SU-DHL-6 (cell line): ENCODE results near the gene FNTB.
"Not testable (repeated sequence)": the region's sequence is repeated elsewhere in the genome, so short reads cannot be mapped to it uniquely, and the experiment has no call there.

ENCODE experiments used
- H2AFZ ChIP-seq: fragments of 200-600 bp; sonication (generic); 2 replicates; pipeline ENCODE4 v1.6.1; 2014; ENCODE audit warnings: low read depth, mild to moderate bottlenecking, moderate library complexity, mixed read lengths, antibody characterized with exemption, low read length; ENCODE audit not compliant: severe bottlenecking
- H3F3A ChIP-seq: fragments of 200-600 bp; shearing (Covaris generic); 2 replicates; pipeline ENCODE4 v1.6.0; 2016; ENCODE audit warnings: antibody characterized with exemption, mild to moderate bottlenecking; ENCODE audit not compliant: insufficient read depth
- H3K27ac ChIP-seq: fragments of 200-600 bp; sonication (generic); 2 replicates; pipeline ENCODE4 v1.5.1; 2016; ENCODE audit warnings: low read depth, mild to moderate bottlenecking, low read length, moderate library complexity, mixed read lengths
- H3K27me3 ChIP-seq: fragments of 200-600 bp; sonication (generic), shearing (Covaris generic); 2 replicates; pipeline ENCODE4 v1.6.0; 2014; ENCODE audit warnings: mild to moderate bottlenecking, low read length
- H3K36me3 ChIP-seq: fragments of 200-600 bp; sonication (generic); 2 replicates; pipeline ENCODE4 v1.6.1; 2014; ENCODE audit warnings: mild to moderate bottlenecking, low read length, mixed read lengths
- H3K4me2 ChIP-seq: fragments of 300-600, 200-600 bp; shearing (Covaris generic), sonication (generic); 2 replicates; pipeline ENCODE4 v1.6.0; 2014; ENCODE audit warnings: low read length, low read depth, mild to moderate bottlenecking; ENCODE audit not compliant: poor library complexity, severe bottlenecking
- H3K4me3 ChIP-seq: fragments of 200-600 bp; sonication (generic); 2 replicates; pipeline ENCODE4 v1.5.1; 2014; ENCODE audit warnings: antibody characterized with exemption, low read length, mild to moderate bottlenecking, mixed read lengths; ENCODE audit not compliant: insufficient read depth, poor library complexity, severe bottlenecking
- H3K79me2 ChIP-seq: fragments of 200-600 bp; sonication (generic); 2 replicates; pipeline ENCODE4 v1.6.1; 2014; ENCODE audit warnings: mild to moderate bottlenecking, low read length, moderate library complexity; ENCODE audit not compliant: insufficient read depth
- H3K9ac ChIP-seq: fragments of 200-600 bp; sonication (generic); 2 replicates; pipeline ENCODE4 v1.7.0; 2014; ENCODE audit warnings: mild to moderate bottlenecking, low read length
- H3K9me2 ChIP-seq: fragments of 200-600 bp; sonication (generic); replicated peaks from 2 replicates; pipeline ENCODE4 v1.6.1; 2014; ENCODE audit warnings: low read length; ENCODE audit not compliant: insufficient read depth
- H3K9me3 ChIP-seq: fragments of 200-600 bp; sonication (generic); 2 replicates; pipeline ENCODE4 v1.6.1; 2014; ENCODE audit warnings: low read length, mixed read lengths; ENCODE audit not compliant: insufficient read depth
- H4K20me1 ChIP-seq: fragments of 200-600 bp; sonication (generic); 2 replicates; pipeline ENCODE4 v1.6.1; 2014; ENCODE audit warnings: low read depth, mild to moderate bottlenecking, antibody characterized with exemption, low read length, moderate library complexity, mixed read lengths
- CTCF ChIP-seq: fragments of 200-600 bp; sonication (generic); IDR thresholded peaks from one replicate; pipeline ENCODE4 v1.5.1; 2017; ENCODE audit warnings: antibody characterized with exemption, mild to moderate bottlenecking, low read length, moderate library complexity; ENCODE audit not compliant: insufficient read depth, poor library complexity, severe bottlenecking
- EZH2phosphoT487 ChIP-seq: fragments of 200-600 bp; sonication (generic), shearing (Covaris generic); conservative IDR thresholded peaks from 2 replicates; pipeline ENCODE4 v1.6.1; 2018; ENCODE audit warnings: mild to moderate bottlenecking, antibody characterized with exemption, low read length, moderate library complexity, mixed read lengths

The FNTB gene

GRCh38 chr14:65028937-65029336 lies 42.2 kb downstream of the FNTB start:
- Histone ChIP-seq H3K9ac (no peak overlapping the region), H3K4me3 (no peak overlapping the region), H3K27me3 (no peaks in the 10 kb centered on the region), H3K27ac (no peak overlapping the region), H2AFZ (no peak overlapping the region), H3K4me2 (no peak overlapping the region), H3K9me3 (no peaks in the 10 kb centered on the region), H3K36me3 (peaks cover 2% of the 10 kb centered on the region; the same call in 1 of the 2 replicates), H4K20me1 (no peaks in the 10 kb centered on the region), H3K79me2 (no peaks in the 10 kb centered on the region), H3K9me2 (no peaks in the 10 kb centered on the region), H3F3A (no peaks in the 10 kb centered on the region)
- no peak for TF ChIP-seq EZH2phosphoT487
- no peak for TF ChIP-seq CTCF

GRCh38 chr14:65031321-65031720 lies 44.6 kb downstream of the FNTB start:
- H3K36me3 ChIP-seq, H2AFZ ChIP-seq, H3K9me3 ChIP-seq, H4K20me1 ChIP-seq, H3K4me3 ChIP-seq, H3K27me3 ChIP-seq, H3K27ac ChIP-seq, H3K79me2 ChIP-seq, H3K9ac ChIP-seq, H3K9me2 ChIP-seq, H3K4me2 ChIP-seq, H3F3A ChIP-seq: not testable (repeated sequence)

- no peaks in the 10 kb centered on the region for H3K9me3 ChIP-seq
- no peaks in the 10 kb centered on the region for H3K79me2 ChIP-seq
- H2AFZ ChIP-seq, result no peak overlapping the region
- H3K27ac ChIP-seq, result no peak overlapping the region
- no peaks in the 10 kb centered on the region for H3F3A ChIP-seq
- H3K4me3 ChIP-seq, result no peak overlapping the region
- no peak overlapping the region for H3K4me2 ChIP-seq
- no peak for TF ChIP-seq CTCF
- TF ChIP-seq EZH2phosphoT487, result no peak
- no peaks in the 10 kb centered on the region for H3K27me3 ChIP-seq
- no peak overlapping the region for H3K9ac ChIP-seq
- H3K36me3 ChIP-seq, result peaks cover 2% of the 10 kb centered on the region; the same call in 1 of the 2 replicates
- H3K9me2 ChIP-seq, result no peaks in the 10 kb centered on the region
- H4K20me1 ChIP-seq, result no peaks in the 10 kb centered on the region
These were observed 45.6 kb downstream of the FNTB start for GRCh38 chr14:65032319-65032718.

- Histone ChIP-seq H3K27ac (no peak overlapping the region), H4K20me1 (no peaks in the 10 kb centered on the region), H3K36me3 (peaks cover 2% of the 10 kb centered on the region; the same call in 1 of the 2 replicates), H2AFZ (no peak overlapping the region), H3K9ac (no peak overlapping the region), H3K79me2 (no peaks in the 10 kb centered on the region), H3K4me3 (no peak overlapping the region), H3F3A (no peaks in the 10 kb centered on the region), H3K27me3 (no peaks in the 10 kb centered on the region), H3K9me3 (no peaks in the 10 kb centered on the region), H3K4me2 (no peak overlapping the region), H3K9me2 (no peaks in the 10 kb centered on the region)
- TF ChIP-seq EZH2phosphoT487, result no peak
These were observed 46.5 kb downstream of the FNTB start for GRCh38 chr14:65033181-65033580.
